RWPE1 (cell line): ENCODE measurements around the gene HPSE2.

Experiments used
- CTCF ChIA-PET: fragments of 350-600 bp; sonication (Branson Sonifier 250); formaldehyde crosslinking; extraction: SDS; loops from one replicate; lab custom pipeline; 2021; lab: Yijun Ruan, JAX
- POLR2A ChIA-PET: fragments of 400-600 bp; formaldehyde crosslinking; extraction: SDS; loops from one replicate; lab custom pipeline; 2020; ENCODE audit warnings: antibody characterized with exemption; ENCODE audit not compliant: low non-redundant PET; lab: Yijun Ruan, JAX
- DNase-seq: peaks from one replicate; pipeline ENCODE4 v3.0.0; 2012; ENCODE audit warnings: low spot score
- H3K27ac ChIP-seq: fragments of 450-650 bp; 2 replicates; pipeline ENCODE4 v1.5.1; 2017
- TF ChIP-seq, protein P1 (sequence below): fragments of 450-650 bp; conservative IDR thresholded peaks from 2 replicates; pipeline ENCODE4 v1.5.1; 2017; ENCODE audit warnings: low read depth, mild to moderate bottlenecking

Gene HPSE2

DNA sequence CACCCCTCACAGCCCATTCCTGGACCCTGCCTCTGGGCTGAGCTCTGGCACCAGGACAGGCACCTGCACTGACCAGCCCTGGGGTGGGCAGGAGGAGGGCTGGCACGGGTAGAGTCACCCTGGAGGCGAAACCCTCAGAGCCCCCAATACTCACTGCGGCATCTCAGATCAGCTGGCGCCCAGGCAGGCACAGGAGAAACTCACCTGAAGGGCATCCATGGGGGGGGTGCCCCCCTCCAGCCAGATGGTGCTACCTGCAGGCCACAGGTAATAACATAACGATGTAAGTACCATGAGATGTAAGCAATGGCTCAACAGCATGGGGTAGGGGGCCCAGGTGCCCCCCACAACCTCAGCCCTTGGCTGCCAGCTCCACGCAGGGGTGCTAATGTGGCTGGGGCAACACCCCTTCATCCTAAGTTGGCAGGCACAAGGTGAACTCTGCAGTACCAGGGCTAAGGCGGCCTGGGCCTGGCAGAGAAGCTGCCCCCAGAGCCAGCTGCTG lies 808.6 kb downstream of the HPSE2 start:
- POLR2A ChIA-PET = no interaction called here
- TF ChIP-seq, protein P1, sequence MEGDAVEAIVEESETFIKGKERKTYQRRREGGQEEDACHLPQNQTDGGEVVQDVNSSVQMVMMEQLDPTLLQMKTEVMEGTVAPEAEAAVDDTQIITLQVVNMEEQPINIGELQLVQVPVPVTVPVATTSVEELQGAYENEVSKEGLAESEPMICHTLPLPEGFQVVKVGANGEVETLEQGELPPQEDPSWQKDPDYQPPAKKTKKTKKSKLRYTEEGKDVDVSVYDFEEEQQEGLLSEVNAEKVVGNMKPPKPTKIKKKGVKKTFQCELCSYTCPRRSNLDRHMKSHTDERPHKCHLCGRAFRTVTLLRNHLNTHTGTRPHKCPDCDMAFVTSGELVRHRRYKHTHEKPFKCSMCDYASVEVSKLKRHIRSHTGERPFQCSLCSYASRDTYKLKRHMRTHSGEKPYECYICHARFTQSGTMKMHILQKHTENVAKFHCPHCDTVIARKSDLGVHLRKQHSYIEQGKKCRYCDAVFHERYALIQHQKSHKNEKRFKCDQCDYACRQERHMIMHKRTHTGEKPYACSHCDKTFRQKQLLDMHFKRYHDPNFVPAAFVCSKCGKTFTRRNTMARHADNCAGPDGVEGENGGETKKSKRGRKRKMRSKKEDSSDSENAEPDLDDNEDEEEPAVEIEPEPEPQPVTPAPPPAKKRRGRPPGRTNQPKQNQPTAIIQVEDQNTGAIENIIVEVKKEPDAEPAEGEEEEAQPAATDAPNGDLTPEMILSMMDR = no peak
- CTCF ChIA-PET = interaction anchor here (0.6 to 0.7 kb wide), 2 partner anchors 94 to 1882 kb away, joined by 4 to 5 read pairs; no protein-coding TSS in a partner anchor
- 0 out of 2 replicates have a peak overlapping the region, but pooled peaks have one; percentile 5 for H3K27ac ChIP-seq
- DNase-seq = no peak

DNA sequence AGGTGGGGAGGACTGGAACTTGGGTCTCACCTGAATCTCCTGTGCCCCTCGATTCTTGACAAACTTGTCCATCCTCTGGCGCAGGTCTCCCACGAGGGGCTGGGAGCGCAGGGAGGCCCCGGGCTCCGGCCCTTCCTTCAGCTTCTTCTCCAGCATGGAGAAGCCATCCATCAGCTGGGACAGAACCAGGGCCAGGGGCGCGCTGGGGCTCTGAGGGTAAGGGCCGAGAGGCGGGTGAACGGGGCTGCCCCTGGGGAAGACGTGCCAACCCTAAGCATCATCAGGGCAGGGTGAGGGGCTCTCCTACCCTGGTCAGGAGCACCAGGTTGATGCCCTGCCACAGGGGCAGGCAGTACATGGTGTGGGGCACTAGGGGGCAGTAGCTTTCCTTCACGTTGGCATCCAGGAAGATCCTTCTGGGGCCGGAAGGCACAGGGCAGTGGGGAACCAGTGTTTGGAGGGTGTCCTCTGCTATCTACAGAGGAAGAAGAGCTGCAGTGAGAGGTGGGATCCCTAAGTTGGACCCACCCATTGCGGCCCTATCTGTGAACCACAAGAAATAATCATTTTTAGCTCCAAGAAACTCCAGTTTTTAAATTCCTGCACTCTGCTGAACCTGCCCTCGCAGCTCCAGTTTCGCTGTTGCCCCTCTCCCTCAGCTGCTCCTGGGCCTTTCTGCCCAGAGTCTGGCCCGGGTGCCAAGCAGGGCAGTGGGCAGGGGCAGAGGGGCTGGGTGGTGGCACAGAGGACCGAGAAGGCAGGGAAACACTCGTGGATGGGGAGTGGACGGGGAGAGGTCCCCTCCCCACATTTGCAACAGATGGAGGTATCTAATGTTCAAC lies 809.9 kb downstream of the HPSE2 start:
- DNase-seq = peak; percentile 39
- TF ChIP-seq, protein P1 = peak; percentile 36
- H3K27ac ChIP-seq = peak overlapping the region; percentile 22; the same call in 1 of the 2 replicates
- ChIA-PET CTCF (interaction anchor here (0.5 to 2.0 kb wide), 18 partner anchors 9 to 1684 kb away, joined by 3 to 12 read pairs (median 4); no protein-coding TSS in a partner anchor), POLR2A (no interaction called here)

DNA sequence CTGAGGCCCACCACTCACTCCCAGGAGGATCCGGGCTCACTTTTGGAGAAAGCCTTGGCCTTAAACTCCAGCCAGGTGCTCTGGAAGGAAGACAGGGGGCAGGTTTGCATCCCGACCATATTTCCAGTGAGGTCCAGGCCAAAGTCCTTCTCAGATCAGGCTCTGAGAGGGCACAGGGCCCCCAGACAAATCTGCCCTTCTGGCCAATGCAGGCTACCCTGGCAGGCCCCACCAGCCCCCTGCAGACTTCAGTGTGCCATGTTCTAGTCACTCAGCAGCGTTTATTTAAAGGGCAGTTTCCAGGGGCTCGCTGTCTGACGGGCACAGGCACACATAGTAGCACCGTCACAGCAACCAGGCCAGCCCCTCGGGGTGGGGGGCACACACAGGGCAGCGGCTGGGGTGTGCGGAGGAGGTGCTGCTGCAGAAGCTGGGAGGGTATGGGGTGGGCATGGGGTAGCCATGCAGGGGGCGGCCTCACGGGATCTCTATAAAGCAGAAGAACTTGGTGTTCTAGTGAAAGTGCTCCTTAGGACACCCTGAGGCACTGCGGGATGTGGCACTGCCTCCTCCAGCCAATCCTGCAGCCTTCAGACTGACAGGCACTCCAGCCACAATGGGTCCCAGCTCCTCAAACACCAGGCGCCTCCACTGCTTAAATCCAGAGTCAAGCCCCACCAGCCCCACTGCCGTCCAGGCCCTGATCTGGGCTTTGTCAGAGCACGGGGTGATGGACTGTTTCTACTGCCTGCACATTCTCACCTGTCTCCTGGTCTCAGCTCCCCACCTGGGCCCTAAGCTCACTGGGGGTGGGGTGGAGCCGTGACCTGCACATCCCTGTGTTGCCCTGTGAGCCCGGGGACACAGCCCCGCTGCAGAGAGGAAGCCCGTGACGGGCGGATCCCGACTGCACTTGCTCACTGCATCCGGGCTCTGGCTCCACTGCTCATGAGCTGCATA lies 811.1 kb downstream of the HPSE2 start:
- TF ChIP-seq, protein P1 = no peak
- ChIA-PET CTCF (interaction anchor here (0.5 to 2.0 kb wide), 11 partner anchors 9 to 820 kb away, joined by 3 to 12 read pairs (median 4); no protein-coding TSS in a partner anchor), POLR2A (no interaction called here)
- peak overlapping the region; percentile 22; the same call in 1 of the 2 replicates for H3K27ac ChIP-seq
- no peak for DNase-seq

DNA sequence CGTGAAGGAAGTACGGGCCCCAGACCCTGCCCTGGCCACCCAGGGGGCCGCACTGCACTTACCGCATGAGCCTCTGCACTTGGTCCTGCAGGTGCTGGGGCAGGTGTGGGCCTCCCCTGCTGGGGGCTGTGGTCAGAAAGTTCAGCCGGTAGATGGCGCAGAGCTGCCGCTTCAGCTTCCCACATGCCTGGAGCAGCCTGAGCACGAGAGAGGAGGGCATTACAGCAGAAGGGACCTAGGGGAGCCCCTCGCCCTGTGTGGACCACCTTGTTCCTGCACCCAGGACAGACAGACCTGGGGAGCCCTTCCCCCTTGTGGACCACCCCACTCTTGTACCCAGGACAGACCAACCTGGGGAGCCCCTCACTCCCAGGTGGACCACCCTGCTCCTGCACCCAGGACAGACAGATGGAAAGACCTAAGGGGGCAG lies 811.9 kb downstream of the HPSE2 start:
- ChIA-PET POLR2A (no interaction called here), CTCF (interaction anchor here (0.6 kb wide), 1 partner anchor 152 kb away, joined by 3 read pairs; no protein-coding TSS in a partner anchor)
- no peak for DNase-seq
- TF ChIP-seq, protein P1 = no peak
- H3K27ac ChIP-seq = no peak overlapping the region

DNA sequence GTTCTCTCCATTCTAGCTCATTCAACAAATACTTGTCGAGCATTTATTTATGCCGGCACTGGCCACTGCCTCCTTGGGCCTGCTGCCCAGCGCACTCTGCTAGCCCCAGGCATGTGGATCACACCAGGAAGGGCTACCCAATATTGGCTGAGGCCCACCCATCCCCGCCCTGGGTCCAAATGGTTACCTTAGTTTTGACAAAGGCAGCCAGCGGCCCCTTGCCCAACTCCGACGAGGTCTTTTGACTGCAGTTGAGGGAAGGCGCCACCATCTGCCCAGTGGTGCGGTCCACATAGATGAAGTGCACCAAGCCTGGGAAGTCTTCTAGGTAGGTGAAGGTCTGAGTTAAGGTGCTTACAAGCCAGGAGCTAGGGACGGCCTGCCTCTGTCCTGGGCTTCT lies 813.5 kb downstream of the HPSE2 start:
- TF ChIP-seq, protein P1 = no peak
- CTCF ChIA-PET = no interaction called here
- POLR2A ChIA-PET = no interaction called here
- DNase-seq = no peak
- no peak overlapping the region for H3K27ac ChIP-seq
